ENCODE data around the gene PML.
"Not testable (repeated sequence)": the region's sequence is repeated elsewhere in the genome, so short reads cannot be mapped to it uniquely, and the experiment has no call there.

PML gene

DNA sequence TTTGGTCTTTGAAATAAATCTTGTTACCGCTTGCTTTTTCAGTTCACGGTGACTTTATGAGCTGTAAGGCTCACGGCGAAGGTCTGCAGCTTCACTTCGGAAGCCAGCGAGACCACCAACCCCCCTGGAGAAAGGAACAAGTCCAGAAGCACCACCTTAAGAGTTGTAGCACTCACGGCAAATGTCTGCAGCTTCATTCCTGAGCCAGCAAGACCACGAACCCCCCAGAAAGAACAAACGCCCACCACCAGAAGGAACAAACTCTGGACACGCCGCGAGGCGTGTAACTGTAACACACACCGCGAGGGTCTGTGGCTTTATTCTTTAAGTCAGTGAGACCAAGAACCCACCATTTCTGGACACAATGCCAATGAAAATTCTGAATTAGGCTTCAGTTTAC, 59.0 kb downstream of the PML start:
- in situ Hi-C loops (cut with MboI; ENCODE audit: low sequenced_read_pairs): loop anchor here (10.0 to 25.0 kb wide), 2 partner anchors 61 to 1259 kb away; no protein-coding TSS in a partner anchor

DNA sequence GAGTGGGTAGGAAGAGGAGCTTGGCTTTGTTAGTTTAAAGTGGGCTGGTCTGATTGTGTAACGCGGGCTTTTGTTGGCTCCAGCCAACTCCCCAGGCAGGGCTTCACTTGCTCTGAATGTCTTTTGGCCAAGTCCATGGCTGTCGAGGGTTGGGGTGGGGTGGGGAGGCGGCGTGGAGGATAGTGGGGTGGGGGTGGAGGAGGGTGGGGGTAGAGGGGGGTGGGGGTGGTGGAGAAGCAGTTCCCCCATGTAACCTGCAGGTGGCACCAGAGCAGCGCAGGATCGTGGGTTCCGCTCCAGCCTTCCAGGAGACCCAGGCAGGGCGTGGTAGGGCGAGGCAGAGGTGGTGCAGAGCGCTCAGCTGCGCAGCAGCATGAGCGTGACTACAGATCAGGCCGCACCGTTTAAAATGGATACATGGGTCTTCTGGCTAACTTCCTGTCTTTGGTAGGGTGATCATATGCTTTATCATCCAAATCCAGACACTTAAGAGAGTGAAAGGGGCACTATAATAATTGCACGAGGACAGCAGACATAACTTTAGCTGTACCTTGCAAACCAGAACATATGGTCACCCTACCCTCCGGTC, 59.5 kb downstream of the PML start:
- in situ Hi-C loops (cut with MboI; ENCODE audit: low sequenced_read_pairs): loop anchor here (10.0 to 25.0 kb wide), 2 partner anchors 61 to 1258 kb away; no protein-coding TSS in a partner anchor

DNA sequence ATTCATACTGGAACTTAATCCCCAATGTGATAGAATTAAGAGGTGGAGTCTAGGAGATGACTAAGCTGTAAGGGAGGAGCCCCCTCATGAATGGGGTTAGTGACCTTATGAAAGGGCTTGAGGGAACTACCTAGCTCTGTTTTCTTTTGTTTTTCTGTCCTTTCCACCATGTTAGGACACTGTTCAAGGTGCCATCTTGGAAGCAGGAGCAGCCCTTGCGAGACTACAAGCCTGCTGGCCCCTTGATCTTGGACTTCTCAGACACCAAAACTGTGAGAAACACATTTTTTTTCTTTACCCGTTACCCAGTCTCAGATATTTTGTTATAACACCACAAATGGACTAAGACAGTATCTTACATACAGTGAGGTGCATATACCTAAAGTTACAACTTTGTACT, 61.3 kb downstream of the PML start:
- in situ Hi-C loops (cut with MboI; ENCODE audit: low sequenced_read_pairs): loop anchor here (10.0 to 25.0 kb wide), 2 partner anchors 59 to 1256 kb away; no protein-coding TSS in a partner anchor

DNA sequence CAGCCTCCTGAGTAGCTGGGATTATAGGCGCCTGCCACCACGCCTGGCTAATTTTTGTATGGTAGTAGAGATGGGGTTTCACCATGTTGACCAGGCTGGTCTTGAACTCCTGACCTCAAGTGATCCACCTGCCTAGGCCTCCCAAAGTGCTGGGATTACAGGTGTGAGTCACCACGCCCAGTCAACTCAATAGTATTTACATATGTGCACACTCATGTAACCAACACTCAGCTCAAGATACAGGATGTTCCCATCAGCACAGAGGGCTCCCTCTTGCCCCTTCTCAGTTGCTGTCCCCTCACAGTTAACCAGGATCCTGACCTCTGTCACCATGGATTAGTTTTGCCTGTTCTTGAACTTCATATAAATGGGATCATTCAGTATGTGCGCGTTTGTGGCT, 61.8 kb downstream of the PML start:
- in situ Hi-C loops (cut with MboI; ENCODE audit: low sequenced_read_pairs): loop anchor here (10.0 to 25.0 kb wide), 2 partner anchors 58 to 1256 kb away; no protein-coding TSS in a partner anchor

GRCh38 chr15:74059050-74059833, 64.7 kb downstream of the PML start:
- in situ Hi-C loops (cut with MboI; ENCODE audit: low sequenced_read_pairs): loop anchor here (10.0 to 25.0 kb wide), 2 partner anchors 56 to 1253 kb away; no protein-coding TSS in a partner anchor

DNA sequence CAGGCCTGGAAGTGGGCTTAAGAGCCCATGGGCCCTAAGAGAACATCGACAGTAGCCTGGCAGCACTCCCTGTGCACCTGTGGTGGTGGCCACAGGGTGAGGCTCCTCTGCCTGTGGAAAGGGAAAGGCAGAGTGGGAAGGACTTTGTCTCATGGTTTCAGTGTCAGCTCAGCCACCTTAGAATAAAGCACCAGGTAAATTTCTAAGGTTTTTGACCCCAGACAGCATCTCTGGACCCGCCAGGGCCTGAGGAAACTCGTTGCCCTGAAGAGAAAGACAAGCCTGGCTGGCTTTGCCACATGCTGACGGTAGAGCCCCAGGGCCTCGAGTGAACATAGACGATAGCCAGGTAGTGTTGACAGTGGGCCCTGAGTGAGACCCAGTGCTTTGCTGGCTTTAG, 65.7 kb downstream of the PML start:
- in situ Hi-C loops (cut with MboI; ENCODE audit: low sequenced_read_pairs): loop anchor here (25.0 kb wide), 1 partner anchor 1252 kb away; no protein-coding TSS in a partner anchor

GRCh38 chr15:74062236-74062635, 67.7 kb downstream of the PML start:
- in situ Hi-C loops (cut with MboI; ENCODE audit: low sequenced_read_pairs): loop anchor here (25.0 kb wide), 1 partner anchor 1250 kb away; no protein-coding TSS in a partner anchor

- in situ Hi-C loops (cut with MboI; ENCODE audit: low sequenced_read_pairs): loop anchor here (25.0 kb wide), 1 partner anchor 1250 kb away; no protein-coding TSS in a partner anchor
Measured at GRCh38 chr15:74062671-74063070, 68.2 kb downstream of the PML start.

DNA sequence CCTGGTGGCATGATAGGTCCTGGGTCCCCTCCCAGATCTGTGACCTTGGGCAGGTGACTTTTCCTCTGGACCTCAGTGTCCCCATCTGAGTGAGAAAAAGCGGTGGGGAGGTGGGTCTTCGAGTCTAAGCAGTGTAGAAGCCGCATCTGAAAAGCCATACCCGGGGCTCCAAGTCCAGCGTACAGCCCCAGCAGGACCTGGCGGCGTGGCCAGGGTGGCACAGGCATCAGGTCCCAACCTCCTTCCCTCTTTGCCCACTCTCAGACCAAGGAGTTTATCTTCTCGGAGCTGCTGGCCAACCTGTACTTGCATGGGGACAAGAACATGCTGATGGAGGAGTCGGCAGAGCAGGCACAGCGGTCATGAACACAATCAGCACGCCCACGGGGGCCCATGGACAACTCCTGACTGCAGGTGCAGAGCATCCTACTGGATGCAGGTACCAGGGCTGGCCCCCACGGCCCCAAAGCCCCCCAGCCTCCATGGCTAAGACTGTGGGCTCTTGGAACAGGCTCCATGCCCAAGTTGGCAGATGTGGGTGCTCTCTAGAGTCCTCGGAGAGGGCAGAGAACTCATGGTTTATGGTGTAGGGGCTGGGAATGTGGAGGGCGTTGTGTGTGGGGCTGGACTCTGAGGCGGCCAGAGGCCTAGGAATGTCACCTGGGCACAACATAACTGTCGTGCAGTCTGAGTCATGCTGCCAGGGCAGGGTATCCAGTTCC, 69.1 kb downstream of the PML start:
- in situ Hi-C loops (cut with MboI; ENCODE audit: low sequenced_read_pairs): loop anchor here (25.0 kb wide), 1 partner anchor 1249 kb away; no protein-coding TSS in a partner anchor

- in situ Hi-C loops (cut with MboI; ENCODE audit: low sequenced_read_pairs): loop anchor here (25.0 kb wide), 1 partner anchor 1248 kb away; no protein-coding TSS in a partner anchor
Measured at GRCh38 chr15:74064183-74064582, 69.7 kb downstream of the PML start.

GRCh38 chr15:74064822-74065221, 70.3 kb downstream of the PML start:
- in situ Hi-C loops (cut with MboI; ENCODE audit: low sequenced_read_pairs): loop anchor here (25.0 kb wide), 1 partner anchor 1247 kb away; no protein-coding TSS in a partner anchor

DNA sequence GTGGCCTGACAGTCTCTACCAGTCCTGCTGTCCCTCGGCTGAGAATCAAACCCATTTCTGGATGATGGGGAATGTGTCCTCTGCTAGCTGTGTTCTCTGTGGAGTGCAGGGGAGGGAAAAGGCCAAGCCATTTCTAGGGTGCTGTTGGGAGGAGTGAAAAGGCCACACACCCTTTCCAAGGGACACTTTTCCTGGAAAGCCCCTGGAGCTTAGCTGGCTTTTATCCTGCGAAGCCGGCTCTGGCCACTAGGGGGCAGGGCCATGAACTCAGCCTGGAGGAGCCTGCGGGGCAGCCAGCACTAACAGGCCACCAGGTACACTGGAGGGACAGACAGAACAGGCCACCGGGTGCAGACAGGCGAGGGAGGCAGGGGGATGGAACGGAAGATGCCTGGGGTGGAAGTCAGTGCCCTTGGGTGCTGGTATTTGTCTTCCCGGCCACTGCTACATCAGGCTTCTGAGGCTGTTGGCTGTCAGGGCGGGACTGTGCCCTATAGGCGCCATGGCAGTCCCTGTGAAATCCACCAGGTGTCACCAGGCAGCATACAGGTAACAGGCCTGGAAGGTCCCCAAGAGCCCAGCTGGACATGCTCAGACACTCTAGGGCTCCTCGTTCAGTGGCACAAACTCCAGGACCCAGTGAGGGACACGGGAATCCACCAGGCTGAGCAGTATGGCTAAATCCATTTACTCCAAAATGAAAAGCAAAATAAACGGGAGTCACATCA, 71.3 kb downstream of the PML start:
- in situ Hi-C loops (cut with MboI; ENCODE audit: low sequenced_read_pairs): loop anchor here (25.0 kb wide), 1 partner anchor 1246 kb away; no protein-coding TSS in a partner anchor

GRCh38 chr15:74071645-74072044, 77.1 kb downstream of the PML start:
- in situ Hi-C loops (cut with MboI; ENCODE audit: low sequenced_read_pairs): loop anchor here (25.0 kb wide), 1 partner anchor 1241 kb away; no protein-coding TSS in a partner anchor

- in situ Hi-C loops (cut with MboI; ENCODE audit: low sequenced_read_pairs): loop anchor here (25.0 kb wide), 1 partner anchor 1240 kb away; no protein-coding TSS in a partner anchor
Measured at GRCh38 chr15:74072132-74072531, 77.6 kb downstream of the PML start.

- in situ Hi-C loops (cut with MboI; ENCODE audit: low sequenced_read_pairs): loop anchor here (25.0 kb wide), 1 partner anchor 1240 kb away; no protein-coding TSS in a partner anchor
Measured at GRCh38 chr15:74072614-74073337, 78.3 kb downstream of the PML start.

GRCh38 chr15:74075781-74076180, 81.3 kb downstream of the PML start:
- in situ Hi-C loops (cut with MboI; ENCODE audit: low sequenced_read_pairs): not testable (repeated sequence)

DNA sequence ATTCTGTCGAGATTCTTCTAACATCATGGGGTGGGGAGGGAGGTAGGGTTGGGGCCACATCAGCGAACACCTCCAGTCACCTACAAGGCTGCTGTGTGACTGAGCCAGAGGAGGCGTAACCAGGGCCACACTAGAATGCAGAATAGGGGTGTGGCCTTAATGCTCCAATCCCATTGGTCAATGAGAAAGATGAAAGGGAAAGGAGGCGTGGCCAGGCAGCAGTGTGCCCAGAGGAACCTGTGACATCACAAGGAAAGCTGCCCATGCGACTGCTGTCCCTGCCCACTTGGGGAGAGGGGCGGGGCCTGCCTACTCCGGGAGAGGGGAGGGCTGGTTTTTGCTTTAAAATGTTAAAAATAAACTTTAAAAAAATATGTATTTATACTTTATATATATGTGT, 87.9 kb downstream of the PML start, which contains the start of gene GOLGA6A:
TSS of gene GOLGA6A (minus strand) at position 101 of the 400 bp plus-strand sequence. CDS start at position 60, 41 bp downstream.
- in situ Hi-C loops (cut with MboI; ENCODE audit: low sequenced_read_pairs): not testable (repeated sequence)

DNA sequence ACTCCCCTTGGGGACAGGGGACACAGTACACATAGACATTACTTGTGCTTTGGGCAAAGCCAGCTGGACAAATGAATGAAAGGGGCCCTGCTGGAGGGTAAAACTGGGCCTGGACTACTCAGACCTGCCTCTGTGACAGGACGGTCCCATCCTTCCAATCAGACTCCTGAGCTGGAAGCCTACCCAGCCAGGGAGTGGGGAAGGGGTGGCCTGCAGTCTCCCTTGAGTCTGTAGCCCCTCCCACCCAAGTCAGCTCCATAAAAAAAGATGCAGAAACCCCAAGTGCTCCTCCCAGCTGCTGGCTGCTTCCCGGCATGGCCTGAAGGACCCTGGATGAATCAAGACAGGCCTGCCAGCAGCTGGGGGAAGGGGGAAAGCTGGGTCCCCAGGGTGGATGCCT, 100.1 kb downstream of the PML start:
- in situ Hi-C loops (cut with MboI; ENCODE audit: low sequenced_read_pairs): not testable (repeated sequence)

DNA sequence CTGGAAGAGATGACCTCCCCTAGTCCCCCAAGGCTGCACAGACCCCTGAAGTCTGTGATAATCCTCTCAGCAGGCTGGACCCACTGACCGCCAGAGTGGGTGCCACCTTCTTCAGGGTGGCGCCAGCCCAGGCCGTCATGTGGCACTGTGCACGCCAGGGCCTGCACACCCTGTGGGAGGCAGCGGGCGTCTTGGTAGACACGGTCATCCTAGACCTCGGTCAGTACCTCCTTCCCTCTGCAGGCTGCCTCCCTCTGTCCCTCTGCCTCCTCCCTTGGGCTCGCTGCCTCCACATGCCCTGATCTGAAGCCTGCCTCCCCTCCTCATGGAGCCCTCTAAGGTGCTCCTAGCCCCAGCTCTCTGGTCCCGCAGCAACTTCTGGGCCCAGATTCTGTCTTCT, 101.1 kb downstream of the PML start:
- in situ Hi-C loops (cut with MboI; ENCODE audit: low sequenced_read_pairs): not testable (repeated sequence)
